ENCODE measurements around the gene COG7.

DNA sequence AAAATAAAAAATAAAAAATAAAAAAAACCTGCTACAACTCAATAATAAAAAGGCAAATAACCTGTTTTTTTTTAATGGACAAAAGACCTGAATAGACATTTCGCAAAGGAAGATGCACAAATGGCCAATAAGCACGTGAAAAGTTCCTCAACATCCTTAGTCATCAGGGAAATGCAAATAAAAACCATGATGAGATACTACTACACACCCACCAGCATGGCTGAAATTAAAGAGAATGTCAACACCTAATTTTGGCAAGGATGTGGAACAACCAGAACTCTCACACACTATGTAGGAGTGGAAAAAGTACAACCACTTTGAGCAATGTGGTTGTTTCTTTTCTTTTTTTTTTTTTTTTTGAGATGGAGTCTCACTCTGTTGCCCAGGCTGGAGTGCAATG, 24.6 kb downstream of the COG7 start:
- TF ChIP-seq, protein P1, sequence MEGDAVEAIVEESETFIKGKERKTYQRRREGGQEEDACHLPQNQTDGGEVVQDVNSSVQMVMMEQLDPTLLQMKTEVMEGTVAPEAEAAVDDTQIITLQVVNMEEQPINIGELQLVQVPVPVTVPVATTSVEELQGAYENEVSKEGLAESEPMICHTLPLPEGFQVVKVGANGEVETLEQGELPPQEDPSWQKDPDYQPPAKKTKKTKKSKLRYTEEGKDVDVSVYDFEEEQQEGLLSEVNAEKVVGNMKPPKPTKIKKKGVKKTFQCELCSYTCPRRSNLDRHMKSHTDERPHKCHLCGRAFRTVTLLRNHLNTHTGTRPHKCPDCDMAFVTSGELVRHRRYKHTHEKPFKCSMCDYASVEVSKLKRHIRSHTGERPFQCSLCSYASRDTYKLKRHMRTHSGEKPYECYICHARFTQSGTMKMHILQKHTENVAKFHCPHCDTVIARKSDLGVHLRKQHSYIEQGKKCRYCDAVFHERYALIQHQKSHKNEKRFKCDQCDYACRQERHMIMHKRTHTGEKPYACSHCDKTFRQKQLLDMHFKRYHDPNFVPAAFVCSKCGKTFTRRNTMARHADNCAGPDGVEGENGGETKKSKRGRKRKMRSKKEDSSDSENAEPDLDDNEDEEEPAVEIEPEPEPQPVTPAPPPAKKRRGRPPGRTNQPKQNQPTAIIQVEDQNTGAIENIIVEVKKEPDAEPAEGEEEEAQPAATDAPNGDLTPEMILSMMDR (IDR thresholded peaks at IDR 0.05; ENCODE audit: low read depth, low read length, poor library complexity, severe bottlenecking): no peak
- TF ChIP-seq EZH2phosphoT487 (IDR thresholded peaks at IDR 0.05; ENCODE audit: borderline replicate concordance, low read length): no peak

Measured in DOHH2 (cell line).